ENCODE results near the gene SF1. TPM values are rescaled to one million over a fixed set of nuclear protein-coding genes. Genes with fewer than 3 reads are reported as not detected.

Gene SF1
- total and polyA plus RNA-seq, 9 of the 15 experiments (the other 6 are each of a cell fraction or from before 2014, with no cell fraction given) = 13.1 to 334 (median 111) TPM

DNA sequence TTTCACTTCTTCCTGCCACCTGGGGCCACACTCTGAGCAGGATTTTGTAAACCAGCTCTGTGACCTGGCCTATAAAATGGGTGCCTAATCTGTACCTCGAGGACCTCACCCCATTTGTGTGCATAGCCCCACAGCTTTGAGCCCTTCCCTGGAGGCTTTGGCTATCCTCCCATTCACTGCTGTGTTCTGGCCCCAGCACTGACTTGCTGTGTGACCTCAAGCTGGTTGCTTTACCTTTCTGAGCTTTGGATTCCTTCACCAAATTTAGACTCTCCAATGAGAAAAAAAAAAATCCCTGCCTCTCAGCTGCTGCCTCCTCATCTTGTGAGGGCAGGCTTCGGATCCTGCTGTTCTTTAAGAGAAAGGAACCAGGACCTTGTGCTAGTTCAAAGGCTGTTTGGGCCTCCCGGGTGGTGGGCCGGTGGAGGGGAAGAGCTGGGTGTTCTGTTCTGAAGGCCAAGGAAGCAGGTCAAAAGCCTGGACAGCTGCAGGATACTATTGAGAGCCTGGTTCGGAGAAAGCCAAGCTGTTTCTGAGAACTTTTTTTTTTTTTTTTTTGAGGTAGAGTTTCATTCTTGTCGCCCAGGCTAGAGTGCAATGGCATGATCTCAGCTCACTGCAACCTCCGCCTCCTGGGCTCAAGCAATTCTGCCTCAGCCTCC lies 17.5 kb downstream of the SF1 start:
- 45% methylated on average over 6 of the region's 7 CpGs for WGBS (ENCODE audit: insufficient coverage, low coverage, missing lambda C conversion rate)
- POLR2A ChIA-PET = interaction anchor here (0.6 to 7.9 kb wide), 6 partner anchors 9 to 733 kb away, joined by 3 to 168 read pairs (median 4); partner anchors contain the start of gene SF1
- TF ChIP-seq NBN (IDR thresholded peaks at IDR 0.05; ENCODE audit: low read depth) (no peak), ADNP (tag; IDR thresholded peaks at IDR 0.05) (peak; percentile 78), POLR2H (tag; IDR thresholded peaks at IDR 0.05; ENCODE audit: low read depth) (no peak), TBL1XR1 (IDR thresholded peaks at IDR 0.05; ENCODE audit: low read length in 2 of 2) (no peak)
- TF ChIP-seq, protein P1, sequence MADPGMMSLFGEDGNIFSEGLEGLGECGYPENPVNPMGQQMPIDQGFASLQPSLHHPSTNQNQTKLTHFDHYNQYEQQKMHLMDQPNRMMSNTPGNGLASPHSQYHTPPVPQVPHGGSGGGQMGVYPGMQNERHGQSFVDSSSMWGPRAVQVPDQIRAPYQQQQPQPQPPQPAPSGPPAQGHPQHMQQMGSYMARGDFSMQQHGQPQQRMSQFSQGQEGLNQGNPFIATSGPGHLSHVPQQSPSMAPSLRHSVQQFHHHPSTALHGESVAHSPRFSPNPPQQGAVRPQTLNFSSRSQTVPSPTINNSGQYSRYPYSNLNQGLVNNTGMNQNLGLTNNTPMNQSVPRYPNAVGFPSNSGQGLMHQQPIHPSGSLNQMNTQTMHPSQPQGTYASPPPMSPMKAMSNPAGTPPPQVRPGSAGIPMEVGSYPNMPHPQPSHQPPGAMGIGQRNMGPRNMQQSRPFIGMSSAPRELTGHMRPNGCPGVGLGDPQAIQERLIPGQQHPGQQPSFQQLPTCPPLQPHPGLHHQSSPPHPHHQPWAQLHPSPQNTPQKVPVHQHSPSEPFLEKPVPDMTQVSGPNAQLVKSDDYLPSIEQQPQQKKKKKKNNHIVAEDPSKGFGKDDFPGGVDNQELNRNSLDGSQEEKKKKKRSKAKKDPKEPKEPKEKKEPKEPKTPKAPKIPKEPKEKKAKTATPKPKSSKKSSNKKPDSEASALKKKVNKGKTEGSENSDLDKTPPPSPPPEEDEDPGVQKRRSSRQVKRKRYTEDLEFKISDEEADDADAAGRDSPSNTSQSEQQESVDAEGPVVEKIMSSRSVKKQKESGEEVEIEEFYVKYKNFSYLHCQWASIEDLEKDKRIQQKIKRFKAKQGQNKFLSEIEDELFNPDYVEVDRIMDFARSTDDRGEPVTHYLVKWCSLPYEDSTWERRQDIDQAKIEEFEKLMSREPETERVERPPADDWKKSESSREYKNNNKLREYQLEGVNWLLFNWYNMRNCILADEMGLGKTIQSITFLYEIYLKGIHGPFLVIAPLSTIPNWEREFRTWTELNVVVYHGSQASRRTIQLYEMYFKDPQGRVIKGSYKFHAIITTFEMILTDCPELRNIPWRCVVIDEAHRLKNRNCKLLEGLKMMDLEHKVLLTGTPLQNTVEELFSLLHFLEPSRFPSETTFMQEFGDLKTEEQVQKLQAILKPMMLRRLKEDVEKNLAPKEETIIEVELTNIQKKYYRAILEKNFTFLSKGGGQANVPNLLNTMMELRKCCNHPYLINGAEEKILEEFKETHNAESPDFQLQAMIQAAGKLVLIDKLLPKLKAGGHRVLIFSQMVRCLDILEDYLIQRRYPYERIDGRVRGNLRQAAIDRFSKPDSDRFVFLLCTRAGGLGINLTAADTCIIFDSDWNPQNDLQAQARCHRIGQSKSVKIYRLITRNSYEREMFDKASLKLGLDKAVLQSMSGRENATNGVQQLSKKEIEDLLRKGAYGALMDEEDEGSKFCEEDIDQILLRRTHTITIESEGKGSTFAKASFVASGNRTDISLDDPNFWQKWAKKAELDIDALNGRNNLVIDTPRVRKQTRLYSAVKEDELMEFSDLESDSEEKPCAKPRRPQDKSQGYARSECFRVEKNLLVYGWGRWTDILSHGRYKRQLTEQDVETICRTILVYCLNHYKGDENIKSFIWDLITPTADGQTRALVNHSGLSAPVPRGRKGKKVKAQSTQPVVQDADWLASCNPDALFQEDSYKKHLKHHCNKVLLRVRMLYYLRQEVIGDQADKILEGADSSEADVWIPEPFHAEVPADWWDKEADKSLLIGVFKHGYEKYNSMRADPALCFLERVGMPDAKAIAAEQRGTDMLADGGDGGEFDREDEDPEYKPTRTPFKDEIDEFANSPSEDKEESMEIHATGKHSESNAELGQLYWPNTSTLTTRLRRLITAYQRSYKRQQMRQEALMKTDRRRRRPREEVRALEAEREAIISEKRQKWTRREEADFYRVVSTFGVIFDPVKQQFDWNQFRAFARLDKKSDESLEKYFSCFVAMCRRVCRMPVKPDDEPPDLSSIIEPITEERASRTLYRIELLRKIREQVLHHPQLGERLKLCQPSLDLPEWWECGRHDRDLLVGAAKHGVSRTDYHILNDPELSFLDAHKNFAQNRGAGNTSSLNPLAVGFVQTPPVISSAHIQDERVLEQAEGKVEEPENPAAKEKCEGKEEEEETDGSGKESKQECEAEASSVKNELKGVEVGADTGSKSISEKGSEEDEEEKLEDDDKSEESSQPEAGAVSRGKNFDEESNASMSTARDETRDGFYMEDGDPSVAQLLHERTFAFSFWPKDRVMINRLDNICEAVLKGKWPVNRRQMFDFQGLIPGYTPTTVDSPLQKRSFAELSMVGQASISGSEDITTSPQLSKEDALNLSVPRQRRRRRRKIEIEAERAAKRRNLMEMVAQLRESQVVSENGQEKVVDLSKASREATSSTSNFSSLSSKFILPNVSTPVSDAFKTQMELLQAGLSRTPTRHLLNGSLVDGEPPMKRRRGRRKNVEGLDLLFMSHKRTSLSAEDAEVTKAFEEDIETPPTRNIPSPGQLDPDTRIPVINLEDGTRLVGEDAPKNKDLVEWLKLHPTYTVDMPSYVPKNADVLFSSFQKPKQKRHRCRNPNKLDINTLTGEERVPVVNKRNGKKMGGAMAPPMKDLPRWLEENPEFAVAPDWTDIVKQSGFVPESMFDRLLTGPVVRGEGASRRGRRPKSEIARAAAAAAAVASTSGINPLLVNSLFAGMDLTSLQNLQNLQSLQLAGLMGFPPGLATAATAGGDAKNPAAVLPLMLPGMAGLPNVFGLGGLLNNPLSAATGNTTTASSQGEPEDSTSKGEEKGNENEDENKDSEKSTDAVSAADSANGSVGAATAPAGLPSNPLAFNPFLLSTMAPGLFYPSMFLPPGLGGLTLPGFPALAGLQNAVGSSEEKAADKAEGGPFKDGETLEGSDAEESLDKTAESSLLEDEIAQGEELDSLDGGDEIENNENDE (IDR thresholded peaks at IDR 0.05; ENCODE audit: low read depth, low read length) = no peak
- TF ChIP-seq, protein P2, sequence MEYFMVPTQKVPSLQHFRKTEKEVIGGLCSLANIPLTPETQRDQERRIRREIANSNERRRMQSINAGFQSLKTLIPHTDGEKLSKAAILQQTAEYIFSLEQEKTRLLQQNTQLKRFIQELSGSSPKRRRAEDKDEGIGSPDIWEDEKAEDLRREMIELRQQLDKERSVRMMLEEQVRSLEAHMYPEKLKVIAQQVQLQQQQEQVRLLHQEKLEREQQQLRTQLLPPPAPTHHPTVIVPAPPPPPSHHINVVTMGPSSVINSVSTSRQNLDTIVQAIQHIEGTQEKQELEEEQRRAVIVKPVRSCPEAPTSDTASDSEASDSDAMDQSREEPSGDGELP (CRISPR knock-in tag; IDR thresholded peaks at IDR 0.05; ENCODE audit: borderline replicate concordance) = peak; percentile 41; the same call in 1 of the 2 replicates

More for the DNA sequence above, 17.5 kb downstream of the SF1 start:
- Histone ChIP-seq H3K4me1 (replicated peaks in 1 of 2; ENCODE audit: control insufficient read depth in 2 of 2, insufficient read depth in 2 of 2, low read length in 2 of 2) (peaks cover 16 to 67% of the 10 kb centered on the region in 2 experiments), H3K4me3 (no peak overlapping the region), H3K9ac (ENCODE audit: insufficient read depth in 1 of 2, low read depth in 2 of 2, low read length in 2 of 2) (no peak overlapping the region), H4K20me1 (replicated peaks; ENCODE audit: control insufficient read depth, insufficient read depth, low read length) (peaks cover 26% of the 10 kb centered on the region), H3K9me3 (replicated peaks; ENCODE audit: control insufficient read depth, insufficient read depth, low read depth, low read length) (no peaks in the 10 kb centered on the region), H3K9me1 (ENCODE audit: control insufficient read depth, insufficient read depth, low read length) (peaks cover 6% of the 10 kb centered on the region), H3K4me2 (ENCODE audit: insufficient read depth, low read length) (no peak overlapping the region), H2AFZ (ENCODE audit: low read depth, low read length) (no peak overlapping the region), H3K79me2 (ENCODE audit: control insufficient read depth, insufficient read depth, low read length) (no peaks in the 10 kb centered on the region), H3K27ac (ENCODE audit: extremely low read depth, low read depth, low read length) (no peak overlapping the region), H3K27me3 (ENCODE audit: control insufficient read depth in 2 of 2, insufficient read depth in 2 of 2, low read length in 2 of 2) (no peaks in the 10 kb centered on the region), H3K36me3 (ENCODE audit: control insufficient read depth, insufficient read depth, low read length) (peaks cover 41% of the 10 kb centered on the region; the same call in 2 of the 3 replicates)
- FAIRE-seq = no peak
- peak in 1 of 4 experiments; percentile 30 for DNase-seq (ENCODE audit: extremely low read depth in 1 of 4, low spot score in 3 of 4)
- intact Hi-C loops (cut with micrococcal nuclease) = no loop called here
- in situ Hi-C loops (cut with MboI) = no loop called here
- no TSS peak for BruUV-seq (replicated peaks)
- CTCF ChIA-PET (ENCODE audit: low intra/inter-chr PET ratio) = no interaction called here
- no peak for ATAC-seq

Measured in K562 (cell line).